HG03558 (cell line): Measurements from ENCODE around the gene SKIC8.
"Not testable (repeated sequence)": the region's sequence is repeated elsewhere in the genome, so short reads cannot be mapped to it uniquely, and the experiment has no call there.

Experiments
- ATAC-seq: cut with Tn5 transposase; IDR thresholded peaks from one replicate; pipeline ENCODE4 v1.9.1; 2021; ENCODE audit warnings: moderate number of reproducible peaks; ENCODE audit not compliant: unreplicated experiment; ENCODE audit errors: extremely low read depth

Gene SKIC8

GRCh38 chr15:78263351-78263781, 36.0 kb downstream of the SKIC8 start:
- ATAC-seq = no peak

GRCh38 chr15:78261062-78261461, 38.3 kb downstream of the SKIC8 start:
- no peak for ATAC-seq

- ATAC-seq = no peak
Measured at GRCh38 chr15:78260489-78260888, 38.9 kb downstream of the SKIC8 start.

- ATAC-seq = no peak
Measured at GRCh38 chr15:78259232-78259631, 40.2 kb downstream of the SKIC8 start.

- no peak for ATAC-seq
Measured at GRCh38 chr15:78257681-78258080, 41.7 kb downstream of the SKIC8 start.

GRCh38 chr15:78256044-78256437, 43.4 kb downstream of the SKIC8 start:
- ATAC-seq = no peak

- no peak for ATAC-seq
Measured at GRCh38 chr15:78255421-78256043, 43.9 kb downstream of the SKIC8 start.

- no peak for ATAC-seq
Measured at GRCh38 chr15:78251136-78251535, 48.3 kb downstream of the SKIC8 start.

- no peak for ATAC-seq
Measured at GRCh38 chr15:78249131-78249530, 50.3 kb downstream of the SKIC8 start.

- ATAC-seq = no peak
Measured at GRCh38 chr15:78247911-78248310, 51.5 kb downstream of the SKIC8 start.

GRCh38 chr15:78245976-78246620, 53.3 kb downstream of the SKIC8 start:
- ATAC-seq = not testable (repeated sequence)

- not testable (repeated sequence) for ATAC-seq
Measured at GRCh38 chr15:78245392-78245791, 54.0 kb downstream of the SKIC8 start.

- ATAC-seq = no peak
Measured at GRCh38 chr15:78244893-78245292, 54.5 kb downstream of the SKIC8 start.

GRCh38 chr15:78244101-78244500, 55.3 kb downstream of the SKIC8 start:
- no peak for ATAC-seq

- ATAC-seq = no peak
Measured at GRCh38 chr15:78243491-78243941, 55.9 kb downstream of the SKIC8 start.

GRCh38 chr15:78243058-78243457, 56.4 kb downstream of the SKIC8 start:
- no peak for ATAC-seq

- no peak for ATAC-seq
Measured at GRCh38 chr15:78242128-78242527, 57.3 kb downstream of the SKIC8 start.

- no peak for ATAC-seq
Measured at GRCh38 chr15:78241017-78241416, 58.4 kb downstream of the SKIC8 start.

GRCh38 chr15:78239811-78240210, 59.6 kb downstream of the SKIC8 start:
- no peak for ATAC-seq

GRCh38 chr15:78237146-78237545, 62.3 kb downstream of the SKIC8 start:
- no peak for ATAC-seq

GRCh38 chr15:78236491-78236890, 62.9 kb downstream of the SKIC8 start:
- ATAC-seq = no peak

GRCh38 chr15:78234515-78235040, 64.8 kb downstream of the SKIC8 start, which contains the start of gene ACSBG1:
Gene ACSBG1 (minus strand): TSS chr15:78234565. CDS start chr15:78234501, 64 bp downstream.
- ATAC-seq = no peak
